ENCODE measurements around the gene DACH1. TPM values are rescaled to one million over a fixed set of nuclear protein-coding genes. Genes with fewer than 3 reads are reported as not detected.

The DACH1 gene
- total RNA-seq, 1 experiment from 2014 or later: 0.11 TPM

DNA sequence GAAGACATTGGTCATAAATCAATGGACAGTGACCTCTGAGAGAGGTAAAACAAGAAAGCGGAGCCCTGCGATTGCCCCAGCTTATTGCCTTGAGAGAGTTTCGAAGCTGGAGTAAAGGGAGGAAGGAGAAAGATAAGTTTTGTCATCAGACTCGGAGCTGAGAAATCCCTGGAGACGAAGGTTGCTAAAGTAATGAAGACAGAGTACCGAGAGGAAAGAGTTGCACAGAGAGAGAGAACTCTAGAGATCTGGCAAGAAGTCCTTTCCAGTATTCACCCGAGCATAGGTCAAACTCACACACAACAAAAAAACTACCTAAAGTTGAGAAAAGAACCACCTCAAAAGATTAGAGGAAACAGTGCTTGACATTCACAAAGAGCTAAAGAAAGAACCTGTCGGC, 472.0 kb downstream of the DACH1 start:
- intact Hi-C loops (cut with micrococcal nuclease; ENCODE audit: unreplicated experiment): no loop called here
- H3K36me3 ChIP-seq (ENCODE audit: insufficient read depth, low read length, poor library complexity, severe bottlenecking): no peaks in the 10 kb centered on the region
- H3K4me1 ChIP-seq (ENCODE audit: insufficient read depth, low read length, poor library complexity, severe bottlenecking): no peaks in the 10 kb centered on the region
- TF ChIP-seq, protein P1, sequence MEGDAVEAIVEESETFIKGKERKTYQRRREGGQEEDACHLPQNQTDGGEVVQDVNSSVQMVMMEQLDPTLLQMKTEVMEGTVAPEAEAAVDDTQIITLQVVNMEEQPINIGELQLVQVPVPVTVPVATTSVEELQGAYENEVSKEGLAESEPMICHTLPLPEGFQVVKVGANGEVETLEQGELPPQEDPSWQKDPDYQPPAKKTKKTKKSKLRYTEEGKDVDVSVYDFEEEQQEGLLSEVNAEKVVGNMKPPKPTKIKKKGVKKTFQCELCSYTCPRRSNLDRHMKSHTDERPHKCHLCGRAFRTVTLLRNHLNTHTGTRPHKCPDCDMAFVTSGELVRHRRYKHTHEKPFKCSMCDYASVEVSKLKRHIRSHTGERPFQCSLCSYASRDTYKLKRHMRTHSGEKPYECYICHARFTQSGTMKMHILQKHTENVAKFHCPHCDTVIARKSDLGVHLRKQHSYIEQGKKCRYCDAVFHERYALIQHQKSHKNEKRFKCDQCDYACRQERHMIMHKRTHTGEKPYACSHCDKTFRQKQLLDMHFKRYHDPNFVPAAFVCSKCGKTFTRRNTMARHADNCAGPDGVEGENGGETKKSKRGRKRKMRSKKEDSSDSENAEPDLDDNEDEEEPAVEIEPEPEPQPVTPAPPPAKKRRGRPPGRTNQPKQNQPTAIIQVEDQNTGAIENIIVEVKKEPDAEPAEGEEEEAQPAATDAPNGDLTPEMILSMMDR (conservative IDR thresholded peaks at IDR 0.05; ENCODE audit: low read depth, low read length): no peak
- no peak for TF ChIP-seq EZH2 (IDR thresholded peaks at IDR 0.05; ENCODE audit: borderline replicate concordance, low read depth, low read length, poor library complexity, severe bottlenecking)
- H3K9me3 ChIP-seq (ENCODE audit: low read depth, low read length, poor library complexity, severe bottlenecking): no peaks in the 10 kb centered on the region
- ChIA-PET CTCF (no interaction called here), POLR2A (ENCODE audit: low non-redundant PET) (no interaction called here)
- H3K27ac ChIP-seq (ENCODE audit: low read depth, low read length, poor library complexity, severe bottlenecking): no peak overlapping the region
- no peak overlapping the region for H3K4me3 ChIP-seq (ENCODE audit: low read depth, low read length, poor library complexity, severe bottlenecking)
- no peaks in the 10 kb centered on the region for H3K27me3 ChIP-seq (replicated peaks; ENCODE audit: insufficient read depth, low read depth, low read length, poor library complexity)
- no TSS peak for BruUV-seq (replicated peaks)
- DNase-seq (ENCODE audit: low spot score): no peak

DNA sequence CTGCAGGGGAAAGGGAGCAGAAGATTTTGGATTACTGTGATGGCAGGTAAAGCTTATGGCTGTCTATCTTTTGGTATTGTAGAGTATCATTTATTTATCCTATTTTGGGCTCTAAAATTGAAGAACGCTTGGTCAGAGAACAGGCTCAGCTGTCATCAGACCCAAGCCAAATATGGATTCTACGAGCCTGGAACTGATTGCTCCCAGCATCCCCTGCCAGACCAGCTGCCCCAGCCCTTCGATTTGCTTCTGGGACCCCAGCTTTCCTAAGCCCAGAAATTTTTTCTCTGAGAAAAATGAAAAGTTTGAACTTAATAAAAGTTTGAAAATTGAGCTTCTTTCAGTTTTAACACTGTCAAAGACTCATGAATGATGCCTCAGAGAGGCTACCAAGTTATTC, 472.8 kb downstream of the DACH1 start:
- BruUV-seq (replicated peaks): no TSS peak
- POLR2A ChIA-PET (ENCODE audit: low non-redundant PET): no interaction called here
- intact Hi-C loops (cut with micrococcal nuclease; ENCODE audit: unreplicated experiment): no loop called here

More for the DNA sequence above, 472.8 kb downstream of the DACH1 start:
- Histone ChIP-seq H3K27ac (ENCODE audit: low read depth, low read length, poor library complexity, severe bottlenecking) (no peak overlapping the region), H3K9me3 (ENCODE audit: low read depth, low read length, poor library complexity, severe bottlenecking) (no peaks in the 10 kb centered on the region), H3K27me3 (replicated peaks; ENCODE audit: insufficient read depth, low read depth, low read length, poor library complexity) (no peaks in the 10 kb centered on the region), H3K4me1 (ENCODE audit: insufficient read depth, low read length, poor library complexity, severe bottlenecking) (no peaks in the 10 kb centered on the region), H3K36me3 (ENCODE audit: insufficient read depth, low read length, poor library complexity, severe bottlenecking) (no peaks in the 10 kb centered on the region), H3K4me3 (ENCODE audit: low read depth, low read length, poor library complexity, severe bottlenecking) (no peak overlapping the region)
- no peak for TF ChIP-seq EZH2 (IDR thresholded peaks at IDR 0.05; ENCODE audit: borderline replicate concordance, low read depth, low read length, poor library complexity, severe bottlenecking)
- TF ChIP-seq, protein P1 (conservative IDR thresholded peaks at IDR 0.05; ENCODE audit: low read depth, low read length): no peak
- no peak for DNase-seq (ENCODE audit: low spot score)
- CTCF ChIA-PET: no interaction called here
